HEK293 (cell line): ENCODE results near the gene TMEM125.

Experiments
- CTCF ChIA-PET: fragments of 350-600 bp; formaldehyde crosslinking; extraction: SDS; loops from one replicate; lab custom pipeline; 2021; ENCODE audit warnings: antibody characterized with exemption; lab: Yijun Ruan, JAX
- POLR2A ChIA-PET: fragments of 300-600 bp; formaldehyde crosslinking; extraction: SDS; loops from one replicate; lab custom pipeline; 2020; ENCODE audit warnings: antibody characterized with exemption, inconsistent platforms; lab: Yijun Ruan, JAX
- H3K27ac ChIP-seq: fragments of 200-500 bp; sonication (Bioruptor generic); 2 replicates; pipeline ENCODE4 v1.5.1; 2014; ENCODE audit warnings: low read depth, low read length, control low read depth, inconsistent platforms; ENCODE audit errors: extremely low read depth
- H3K36me3 ChIP-seq, 2 experiments: fragments of 200-500 bp in 1 of 2; sonication (Bioruptor generic) in 1 of 2; 1 replicate in 1 of 2; 2 replicates in 1 of 2; pipeline ENCODE4 v1.5.1; 2014 to 2017; ENCODE audit warnings: inconsistent platforms in 2 of 2, low read length in 2 of 2; ENCODE audit not compliant: control insufficient read depth in 2 of 2, insufficient read depth in 1 of 2
- H3K4me1 ChIP-seq: fragments of 200-500 bp; sonication (Bioruptor generic); 2 replicates; pipeline ENCODE4 v1.5.1; 2014; ENCODE audit warnings: mild to moderate bottlenecking, low read length, inconsistent platforms; ENCODE audit not compliant: control insufficient read depth, insufficient read depth
- H3K4me3 ChIP-seq: 2 replicates; pipeline ENCODE4 v1.5.1; 2011; ENCODE audit warnings: low read depth, mild to moderate bottlenecking, control low read depth, low read length, moderate library complexity
- H3K9me3 ChIP-seq: fragments of 200-500 bp; sonication (Bioruptor generic); 2 replicates; pipeline ENCODE4 v1.5.1; 2014; ENCODE audit warnings: low read depth, low read length, inconsistent platforms; ENCODE audit not compliant: control insufficient read depth, insufficient read depth
- BCL11B ChIP-seq: fragments of 450-650 bp; formaldehyde crosslinking; IDR thresholded peaks from 2 replicates; pipeline ENCODE4 v1.5.1; 2016; ENCODE audit warnings: low read depth, missing biosample characterization, missing genetic modification characterization
- FEZF1 ChIP-seq: fragments of 450-650 bp; formaldehyde crosslinking; IDR thresholded peaks from 2 replicates; pipeline ENCODE4 v1.5.1; 2016; ENCODE audit warnings: missing biosample characterization, missing genetic modification characterization
- HOXC10 ChIP-seq: sonication (generic); formaldehyde crosslinking; IDR thresholded peaks from 2 replicates; pipeline ENCODE4 v1.8.1; 2023; ENCODE audit warnings: mild to moderate bottlenecking, missing genetic modification reagents
- MEIS1 ChIP-seq: sonication (generic); formaldehyde crosslinking; IDR thresholded peaks from 2 replicates; pipeline ENCODE4 v1.8.1; 2022; ENCODE audit warnings: missing genetic modification reagents, mild to moderate bottlenecking, borderline replicate concordance
- TCF7L2 ChIP-seq: IDR thresholded peaks from 2 replicates; pipeline ENCODE4 v1.6.1; 2011; ENCODE audit warnings: low read depth, mild to moderate bottlenecking, inconsistent platforms, low read length, moderate library complexity, borderline replicate concordance
- ZBTB21 ChIP-seq: fragments of 450-650 bp; formaldehyde crosslinking; IDR thresholded peaks from 2 replicates; pipeline ENCODE4 v1.5.1; 2017; ENCODE audit warnings: missing biosample characterization, missing genetic modification characterization
- ZFP69B ChIP-seq: fragments of 450-650 bp; formaldehyde crosslinking; IDR thresholded peaks from 2 replicates; pipeline ENCODE4 v1.5.1; 2016; ENCODE audit warnings: missing biosample characterization, missing genetic modification characterization
- ZNF202 ChIP-seq: fragments of 450-650 bp; formaldehyde crosslinking; IDR thresholded peaks from 2 replicates; pipeline ENCODE4 v1.5.1; 2016; ENCODE audit warnings: missing biosample characterization, missing genetic modification characterization, borderline replicate concordance
- ZNF768 ChIP-seq: fragments of 450-650 bp; formaldehyde crosslinking; IDR thresholded peaks from 2 replicates; pipeline ENCODE4 v1.5.1; 2018; ENCODE audit warnings: missing biosample characterization, mild to moderate bottlenecking, missing genetic modification characterization
- ZNF791 ChIP-seq: fragments of 450-650 bp; formaldehyde crosslinking; IDR thresholded peaks from 2 replicates; pipeline ENCODE4 v1.5.1; 2016; ENCODE audit warnings: missing biosample characterization, missing genetic modification characterization
- ZXDB ChIP-seq: fragments of 450-650 bp; formaldehyde crosslinking; IDR thresholded peaks from 2 replicates; pipeline ENCODE4 v1.5.1; 2016; ENCODE audit warnings: missing biosample characterization, missing genetic modification characterization
- TF ChIP-seq, protein P1 (sequence below): fragments of 450-650 bp; formaldehyde crosslinking; IDR thresholded peaks from 2 replicates; pipeline ENCODE4 v1.5.1; 2017; ENCODE audit warnings: missing biosample characterization, missing genetic modification characterization
- TF ChIP-seq, protein P2 (sequence below): fragments of 450-650 bp; formaldehyde crosslinking; conservative IDR thresholded peaks from 2 replicates; pipeline ENCODE4 v1.5.1; 2016; ENCODE audit warnings: low read depth, missing biosample characterization, missing genetic modification characterization
- TF ChIP-seq, protein P3 (sequence below): fragments of 450-650 bp; formaldehyde crosslinking; IDR thresholded peaks from 2 replicates; pipeline ENCODE4 v1.5.1; 2016; ENCODE audit warnings: missing biosample characterization, missing genetic modification characterization, borderline replicate concordance
- TF ChIP-seq, protein P4 (sequence below): fragments of 450-650 bp; formaldehyde crosslinking; IDR thresholded peaks from 2 replicates; pipeline ENCODE4 v1.5.1; 2017; ENCODE audit warnings: missing biosample characterization, missing genetic modification characterization
- TF ChIP-seq, protein P5 (sequence below): fragments of 450-650 bp; formaldehyde crosslinking; IDR thresholded peaks from 2 replicates; pipeline ENCODE4 v1.5.1; 2016; ENCODE audit warnings: missing biosample characterization, missing genetic modification characterization
- TF ChIP-seq, protein P6 (sequence below): fragments of 450-650 bp; formaldehyde crosslinking; IDR thresholded peaks from 2 replicates; pipeline ENCODE4 v1.5.1; 2016; ENCODE audit warnings: missing biosample characterization, missing genetic modification characterization

Gene TMEM125

DNA sequence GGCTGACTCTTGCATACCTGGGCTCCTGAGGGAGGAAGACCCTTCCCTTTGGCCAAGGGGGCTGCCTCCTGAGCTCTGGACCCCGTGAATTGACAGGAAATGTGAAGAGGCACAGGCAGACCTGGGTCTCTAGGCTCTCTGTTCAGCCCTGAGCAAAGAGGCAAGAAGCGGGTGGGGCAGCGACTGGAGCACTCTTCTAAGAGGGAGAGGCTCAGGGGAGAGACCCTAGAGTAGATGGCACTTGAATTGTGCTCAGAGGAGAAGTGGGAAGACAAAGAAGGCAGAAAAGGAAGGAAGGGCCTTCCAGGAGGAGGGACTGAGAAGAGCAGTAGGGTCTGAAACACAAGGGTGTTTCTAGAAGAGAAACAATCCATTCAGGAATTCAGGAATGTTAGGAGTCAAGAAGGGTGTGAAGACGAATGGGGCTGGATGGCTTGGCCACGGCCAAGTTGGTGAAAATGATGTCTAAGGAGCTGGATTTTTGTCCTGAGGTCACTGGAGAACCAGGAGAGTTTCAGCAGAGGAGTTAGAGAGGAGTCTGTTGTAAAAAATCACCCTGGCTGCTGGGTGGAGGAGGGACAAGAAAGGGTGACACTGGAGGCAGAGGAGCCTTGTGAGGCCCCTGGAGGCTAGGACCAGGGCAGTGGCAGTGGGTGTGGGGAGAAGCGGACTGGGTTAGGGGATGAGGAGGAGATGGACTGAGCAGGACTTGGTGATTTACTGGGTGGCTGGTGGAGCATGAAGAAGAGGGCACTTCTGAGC is 36.3 kb downstream of the TMEM125 start:
- ChIA-PET CTCF (interaction anchor here (0.6 kb wide), 1 partner anchor 418 kb away, joined by 3 read pairs; no protein-coding TSS in a partner anchor), POLR2A (no interaction called here)
- TF ChIP-seq HOXC10 (CRISPR knock-in tag) = no peak
- TF ChIP-seq, protein P1, sequence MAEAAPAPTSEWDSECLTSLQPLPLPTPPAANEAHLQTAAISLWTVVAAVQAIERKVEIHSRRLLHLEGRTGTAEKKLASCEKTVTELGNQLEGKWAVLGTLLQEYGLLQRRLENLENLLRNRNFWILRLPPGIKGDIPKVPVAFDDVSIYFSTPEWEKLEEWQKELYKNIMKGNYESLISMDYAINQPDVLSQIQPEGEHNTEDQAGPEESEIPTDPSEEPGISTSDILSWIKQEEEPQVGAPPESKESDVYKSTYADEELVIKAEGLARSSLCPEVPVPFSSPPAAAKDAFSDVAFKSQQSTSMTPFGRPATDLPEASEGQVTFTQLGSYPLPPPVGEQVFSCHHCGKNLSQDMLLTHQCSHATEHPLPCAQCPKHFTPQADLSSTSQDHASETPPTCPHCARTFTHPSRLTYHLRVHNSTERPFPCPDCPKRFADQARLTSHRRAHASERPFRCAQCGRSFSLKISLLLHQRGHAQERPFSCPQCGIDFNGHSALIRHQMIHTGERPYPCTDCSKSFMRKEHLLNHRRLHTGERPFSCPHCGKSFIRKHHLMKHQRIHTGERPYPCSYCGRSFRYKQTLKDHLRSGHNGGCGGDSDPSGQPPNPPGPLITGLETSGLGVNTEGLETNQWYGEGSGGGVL (tag by site-specific recombination) = no peak
- no peak for TF ChIP-seq ZBTB21 (tag by site-specific recombination)
- TF ChIP-seq, protein P2, sequence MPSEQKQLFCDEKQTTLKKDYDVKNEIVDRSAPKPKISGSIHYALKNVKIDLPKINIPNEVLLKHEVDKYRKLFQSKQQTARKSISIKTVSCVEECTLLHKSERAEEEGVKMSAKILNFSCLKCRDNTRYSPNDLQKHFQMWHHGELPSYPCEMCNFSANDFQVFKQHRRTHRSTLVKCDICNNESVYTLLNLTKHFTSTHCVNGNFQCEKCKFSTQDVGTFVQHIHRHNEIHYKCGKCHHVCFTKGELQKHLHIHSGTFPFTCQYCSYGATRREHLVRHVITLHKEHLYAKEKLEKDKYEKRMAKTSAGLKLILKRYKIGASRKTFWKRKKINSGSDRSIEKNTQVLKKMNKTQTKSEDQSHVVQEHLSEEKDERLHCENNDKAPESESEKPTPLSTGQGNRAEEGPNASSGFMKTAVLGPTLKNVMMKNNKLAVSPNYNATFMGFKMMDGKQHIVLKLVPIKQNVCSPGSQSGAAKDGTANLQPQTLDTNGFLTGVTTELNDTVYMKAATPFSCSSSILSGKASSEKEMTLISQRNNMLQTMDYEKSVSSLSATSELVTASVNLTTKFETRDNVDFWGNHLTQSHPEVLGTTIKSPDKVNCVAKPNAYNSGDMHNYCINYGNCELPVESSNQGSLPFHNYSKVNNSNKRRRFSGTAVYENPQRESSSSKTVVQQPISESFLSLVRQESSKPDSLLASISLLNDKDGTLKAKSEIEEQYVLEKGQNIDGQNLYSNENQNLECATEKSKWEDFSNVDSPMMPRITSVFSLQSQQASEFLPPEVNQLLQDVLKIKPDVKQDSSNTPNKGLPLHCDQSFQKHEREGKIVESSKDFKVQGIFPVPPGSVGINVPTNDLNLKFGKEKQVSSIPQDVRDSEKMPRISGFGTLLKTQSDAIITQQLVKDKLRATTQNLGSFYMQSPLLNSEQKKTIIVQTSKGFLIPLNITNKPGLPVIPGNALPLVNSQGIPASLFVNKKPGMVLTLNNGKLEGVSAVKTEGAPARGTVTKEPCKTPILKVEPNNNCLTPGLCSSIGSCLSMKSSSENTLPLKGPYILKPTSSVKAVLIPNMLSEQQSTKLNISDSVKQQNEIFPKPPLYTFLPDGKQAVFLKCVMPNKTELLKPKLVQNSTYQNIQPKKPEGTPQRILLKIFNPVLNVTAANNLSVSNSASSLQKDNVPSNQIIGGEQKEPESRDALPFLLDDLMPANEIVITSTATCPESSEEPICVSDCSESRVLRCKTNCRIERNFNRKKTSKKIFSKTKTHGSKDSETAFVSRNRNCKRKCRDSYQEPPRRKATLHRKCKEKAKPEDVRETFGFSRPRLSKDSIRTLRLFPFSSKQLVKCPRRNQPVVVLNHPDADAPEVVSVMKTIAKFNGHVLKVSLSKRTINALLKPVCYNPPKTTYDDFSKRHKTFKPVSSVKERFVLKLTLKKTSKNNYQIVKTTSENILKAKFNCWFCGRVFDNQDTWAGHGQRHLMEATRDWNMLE (tag by site-specific recombination) = no peak
- no peak for TF ChIP-seq ZXDB (tag by site-specific recombination)
- TF ChIP-seq, protein P3, sequence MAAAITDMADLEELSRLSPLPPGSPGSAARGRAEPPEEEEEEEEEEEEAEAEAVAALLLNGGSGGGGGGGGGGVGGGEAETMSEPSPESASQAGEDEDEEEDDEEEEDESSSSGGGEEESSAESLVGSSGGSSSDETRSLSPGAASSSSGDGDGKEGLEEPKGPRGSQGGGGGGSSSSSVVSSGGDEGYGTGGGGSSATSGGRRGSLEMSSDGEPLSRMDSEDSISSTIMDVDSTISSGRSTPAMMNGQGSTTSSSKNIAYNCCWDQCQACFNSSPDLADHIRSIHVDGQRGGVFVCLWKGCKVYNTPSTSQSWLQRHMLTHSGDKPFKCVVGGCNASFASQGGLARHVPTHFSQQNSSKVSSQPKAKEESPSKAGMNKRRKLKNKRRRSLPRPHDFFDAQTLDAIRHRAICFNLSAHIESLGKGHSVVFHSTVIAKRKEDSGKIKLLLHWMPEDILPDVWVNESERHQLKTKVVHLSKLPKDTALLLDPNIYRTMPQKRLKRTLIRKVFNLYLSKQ (tag by site-specific recombination) = no peak
- no peak for TF ChIP-seq ZNF791 (tag by site-specific recombination)
- no peak for TF ChIP-seq TCF7L2
- TF ChIP-seq, protein P4, sequence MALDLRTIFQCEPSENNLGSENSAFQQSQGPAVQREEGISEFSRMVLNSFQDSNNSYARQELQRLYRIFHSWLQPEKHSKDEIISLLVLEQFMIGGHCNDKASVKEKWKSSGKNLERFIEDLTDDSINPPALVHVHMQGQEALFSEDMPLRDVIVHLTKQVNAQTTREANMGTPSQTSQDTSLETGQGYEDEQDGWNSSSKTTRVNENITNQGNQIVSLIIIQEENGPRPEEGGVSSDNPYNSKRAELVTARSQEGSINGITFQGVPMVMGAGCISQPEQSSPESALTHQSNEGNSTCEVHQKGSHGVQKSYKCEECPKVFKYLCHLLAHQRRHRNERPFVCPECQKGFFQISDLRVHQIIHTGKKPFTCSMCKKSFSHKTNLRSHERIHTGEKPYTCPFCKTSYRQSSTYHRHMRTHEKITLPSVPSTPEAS (tag by site-specific recombination) = no peak
- H3K4me1 ChIP-seq = no peaks in the 10 kb centered on the region
- H3K9me3 ChIP-seq = no peaks in the 10 kb centered on the region
- H3K36me3 ChIP-seq = no peaks in the 10 kb centered on the region
- H3K27ac ChIP-seq = no peak overlapping the region
- H3K4me3 ChIP-seq = no peak overlapping the region

DNA sequence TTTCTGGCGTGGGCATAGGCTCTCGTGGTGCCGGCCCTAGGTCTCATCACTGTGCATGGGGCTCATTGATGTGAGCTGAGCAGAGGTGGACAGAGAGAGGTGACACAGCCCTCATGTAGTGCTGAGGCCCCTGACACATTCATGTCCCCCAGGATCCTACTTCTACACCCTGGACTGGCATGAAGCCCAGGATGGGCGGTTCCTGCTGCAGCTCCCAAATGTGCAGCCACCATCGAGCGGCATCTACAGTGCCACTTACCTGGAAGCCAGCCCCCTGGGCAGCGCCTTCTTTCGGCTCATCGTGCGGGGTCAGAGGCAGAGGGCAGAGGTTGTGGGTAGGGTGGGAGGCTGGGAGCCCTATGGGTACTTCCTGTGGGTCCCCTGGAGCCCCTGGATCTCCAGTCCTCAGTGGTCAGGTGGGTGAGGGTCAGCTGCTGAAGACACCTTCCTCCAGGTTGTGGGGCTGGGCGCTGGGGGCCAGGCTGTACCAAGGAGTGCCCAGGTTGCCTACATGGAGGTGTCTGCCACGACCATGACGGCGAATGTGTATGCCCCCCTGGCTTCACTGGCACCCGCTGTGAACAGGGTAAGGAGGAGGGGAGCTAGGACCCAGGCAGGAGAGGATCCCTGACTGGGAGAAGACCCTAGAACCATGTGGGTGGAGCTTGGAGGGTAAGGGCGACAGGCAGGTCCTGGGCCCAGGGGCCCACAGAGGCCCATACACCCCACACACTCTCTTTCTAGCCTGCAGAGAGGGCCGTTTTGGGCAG is 37.1 kb downstream of the TMEM125 start:
- Histone ChIP-seq H3K36me3 (no peaks in the 10 kb centered on the region), H3K9me3 (no peaks in the 10 kb centered on the region), H3K4me1 (no peaks in the 10 kb centered on the region), H3K4me3 (no peak overlapping the region), H3K27ac (no peak overlapping the region)
- ChIA-PET CTCF (no interaction called here), POLR2A (no interaction called here)
- no peak for TF ChIP-seq ZNF768 (tag by site-specific recombination)
- TF ChIP-seq, protein P5, sequence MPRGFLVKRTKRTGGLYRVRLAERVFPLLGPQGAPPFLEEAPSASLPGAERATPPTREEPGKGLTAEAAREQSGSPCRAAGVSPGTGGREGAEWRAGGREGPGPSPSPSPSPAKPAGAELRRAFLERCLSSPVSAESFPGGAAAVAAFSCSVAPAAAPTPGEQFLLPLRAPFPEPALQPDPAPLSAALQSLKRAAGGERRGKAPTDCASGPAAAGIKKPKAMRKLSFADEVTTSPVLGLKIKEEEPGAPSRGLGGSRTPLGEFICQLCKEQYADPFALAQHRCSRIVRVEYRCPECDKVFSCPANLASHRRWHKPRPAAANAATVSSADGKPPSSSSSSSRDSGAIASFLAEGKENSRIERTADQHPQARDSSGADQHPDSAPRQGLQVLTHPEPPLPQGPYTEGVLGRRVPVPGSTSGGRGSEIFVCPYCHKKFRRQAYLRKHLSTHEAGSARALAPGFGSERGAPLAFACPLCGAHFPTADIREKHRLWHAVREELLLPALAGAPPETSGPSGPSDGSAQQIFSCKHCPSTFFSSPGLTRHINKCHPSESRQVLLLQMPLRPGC (tag by site-specific recombination) = no peak
- TF ChIP-seq FEZF1 = no peak
- TF ChIP-seq, protein P6, sequence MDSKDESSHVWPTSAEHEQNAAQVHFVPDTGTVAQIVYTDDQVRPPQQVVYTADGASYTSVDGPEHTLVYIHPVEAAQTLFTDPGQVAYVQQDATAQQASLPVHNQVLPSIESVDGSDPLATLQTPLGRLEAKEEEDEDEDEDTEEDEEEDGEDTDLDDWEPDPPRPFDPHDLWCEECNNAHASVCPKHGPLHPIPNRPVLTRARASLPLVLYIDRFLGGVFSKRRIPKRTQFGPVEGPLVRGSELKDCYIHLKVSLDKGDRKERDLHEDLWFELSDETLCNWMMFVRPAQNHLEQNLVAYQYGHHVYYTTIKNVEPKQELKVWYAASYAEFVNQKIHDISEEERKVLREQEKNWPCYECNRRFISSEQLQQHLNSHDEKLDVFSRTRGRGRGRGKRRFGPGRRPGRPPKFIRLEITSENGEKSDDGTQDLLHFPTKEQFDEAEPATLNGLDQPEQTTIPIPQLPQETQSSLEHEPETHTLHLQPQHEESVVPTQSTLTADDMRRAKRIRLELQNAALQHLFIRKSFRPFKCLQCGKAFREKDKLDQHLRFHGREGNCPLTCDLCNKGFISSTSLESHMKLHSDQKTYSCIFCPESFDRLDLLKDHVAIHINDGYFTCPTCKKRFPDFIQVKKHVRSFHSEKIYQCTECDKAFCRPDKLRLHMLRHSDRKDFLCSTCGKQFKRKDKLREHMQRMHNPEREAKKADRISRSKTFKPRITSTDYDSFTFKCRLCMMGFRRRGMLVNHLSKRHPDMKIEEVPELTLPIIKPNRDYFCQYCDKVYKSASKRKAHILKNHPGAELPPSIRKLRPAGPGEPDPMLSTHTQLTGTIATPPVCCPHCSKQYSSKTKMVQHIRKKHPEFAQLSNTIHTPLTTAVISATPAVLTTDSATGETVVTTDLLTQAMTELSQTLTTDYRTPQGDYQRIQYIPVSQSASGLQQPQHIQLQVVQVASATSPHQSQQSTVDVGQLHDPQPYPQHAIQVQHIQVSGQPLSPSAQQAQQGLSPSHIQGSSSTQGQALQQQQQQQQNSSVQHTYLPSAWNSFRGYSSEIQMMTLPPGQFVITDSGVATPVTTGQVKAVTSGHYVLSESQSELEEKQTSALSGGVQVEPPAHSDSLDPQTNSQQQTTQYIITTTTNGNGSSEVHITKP = no peak
- no peak for TF ChIP-seq MEIS1 (CRISPR knock-in tag)
- TF ChIP-seq ZNF202 (tag by site-specific recombination) = no peak
- no peak for TF ChIP-seq ZFP69B (tag by site-specific recombination)
- TF ChIP-seq BCL11B (tag by site-specific recombination) = no peak
